Astrocyte (in vitro differentiated cells and primary cell): Measurements from ENCODE around the gene NCOR2.

Source experiments
- EZH2 ChIP-seq: IDR thresholded peaks from 2 replicates; pipeline ENCODE4 v1.6.1; 2012; ENCODE audit warnings: mild to moderate bottlenecking, low read length, inconsistent platforms; ENCODE audit not compliant: insufficient read depth
- TF ChIP-seq, protein P1 (sequence below): IDR thresholded peaks from 2 replicates; pipeline ENCODE4 v1.5.1; 2011; ENCODE audit warnings: low read depth, mild to moderate bottlenecking, inconsistent platforms, low read length, moderate library complexity; ENCODE audit not compliant: insufficient read depth

DNA sequence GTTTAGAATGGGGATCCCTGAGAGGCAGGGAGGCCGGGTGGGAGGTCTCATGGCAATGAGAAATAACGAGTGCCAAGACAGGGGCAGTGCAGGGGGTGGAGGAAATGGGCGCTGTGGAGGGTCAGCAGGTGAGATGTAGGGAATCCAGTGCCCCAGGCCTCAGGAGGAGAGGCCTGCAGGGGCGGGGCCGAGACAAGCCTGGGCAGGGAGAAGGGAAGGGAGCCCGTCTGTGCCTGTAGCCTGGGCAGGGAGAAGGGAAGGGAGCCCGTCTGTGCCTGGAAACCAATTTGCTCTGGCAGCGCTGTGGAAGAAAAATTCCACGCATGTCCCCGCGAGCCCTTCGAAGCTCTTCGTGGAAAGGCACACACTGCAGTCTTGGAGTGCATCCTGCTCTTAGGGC, 10.6 kb upstream of the NCOR2 start:
- TF ChIP-seq EZH2: no peak
- TF ChIP-seq, protein P1, sequence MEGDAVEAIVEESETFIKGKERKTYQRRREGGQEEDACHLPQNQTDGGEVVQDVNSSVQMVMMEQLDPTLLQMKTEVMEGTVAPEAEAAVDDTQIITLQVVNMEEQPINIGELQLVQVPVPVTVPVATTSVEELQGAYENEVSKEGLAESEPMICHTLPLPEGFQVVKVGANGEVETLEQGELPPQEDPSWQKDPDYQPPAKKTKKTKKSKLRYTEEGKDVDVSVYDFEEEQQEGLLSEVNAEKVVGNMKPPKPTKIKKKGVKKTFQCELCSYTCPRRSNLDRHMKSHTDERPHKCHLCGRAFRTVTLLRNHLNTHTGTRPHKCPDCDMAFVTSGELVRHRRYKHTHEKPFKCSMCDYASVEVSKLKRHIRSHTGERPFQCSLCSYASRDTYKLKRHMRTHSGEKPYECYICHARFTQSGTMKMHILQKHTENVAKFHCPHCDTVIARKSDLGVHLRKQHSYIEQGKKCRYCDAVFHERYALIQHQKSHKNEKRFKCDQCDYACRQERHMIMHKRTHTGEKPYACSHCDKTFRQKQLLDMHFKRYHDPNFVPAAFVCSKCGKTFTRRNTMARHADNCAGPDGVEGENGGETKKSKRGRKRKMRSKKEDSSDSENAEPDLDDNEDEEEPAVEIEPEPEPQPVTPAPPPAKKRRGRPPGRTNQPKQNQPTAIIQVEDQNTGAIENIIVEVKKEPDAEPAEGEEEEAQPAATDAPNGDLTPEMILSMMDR: no peak
